IPS DF 6.9 (cell line): ENCODE data around the gene SPIRE1.
"Not testable (repeated sequence)": the region's sequence is repeated elsewhere in the genome, so short reads cannot be mapped to it uniquely, and the experiment has no call there.

ENCODE experiments used
- DNase-seq: peaks from one replicate; pipeline ENCODE4 v3.0.0-alpha.2; 2013; ENCODE audit warnings: low read depth, low spot score
- H3K27ac ChIP-seq: one replicate; pipeline ENCODE4 v1.5.1; 2013; ENCODE audit warnings: low read length, control low read depth
- H3K27me3 ChIP-seq: 2 replicates; pipeline ENCODE4 v1.6.1; 2013; ENCODE audit warnings: mild to moderate bottlenecking, low read length; ENCODE audit not compliant: control insufficient read depth, insufficient read depth
- H3K36me3 ChIP-seq: 2 replicates; pipeline ENCODE4 v1.6.1; 2013; ENCODE audit warnings: low read length; ENCODE audit not compliant: control insufficient read depth, insufficient read depth
- H3K4me1 ChIP-seq: 2 replicates; pipeline ENCODE4 v1.6.1; 2013; ENCODE audit warnings: low read length; ENCODE audit not compliant: control insufficient read depth, insufficient read depth
- H3K4me3 ChIP-seq: 2 replicates; pipeline ENCODE4 v1.5.1; 2013; ENCODE audit warnings: mild to moderate bottlenecking, low read length
- H3K9me3 ChIP-seq: 2 replicates; pipeline ENCODE4 v1.6.1; 2013; ENCODE audit warnings: low read length, inconsistent platforms; ENCODE audit not compliant: control insufficient read depth, insufficient read depth
- WGBS: extraction: QIAGEN DNeasy Blood & Tissue Kit; methylation state at CpG from one replicate; pipeline ENCODE4 v1.1.7; 2013; ENCODE audit warnings: mixed read lengths, missing lambda C conversion rate; ENCODE audit not compliant: insufficient read length, insufficient coverage; 5-methylcytosine and 5-hydroxymethylcytosine counted together

SPIRE1 gene

DNA sequence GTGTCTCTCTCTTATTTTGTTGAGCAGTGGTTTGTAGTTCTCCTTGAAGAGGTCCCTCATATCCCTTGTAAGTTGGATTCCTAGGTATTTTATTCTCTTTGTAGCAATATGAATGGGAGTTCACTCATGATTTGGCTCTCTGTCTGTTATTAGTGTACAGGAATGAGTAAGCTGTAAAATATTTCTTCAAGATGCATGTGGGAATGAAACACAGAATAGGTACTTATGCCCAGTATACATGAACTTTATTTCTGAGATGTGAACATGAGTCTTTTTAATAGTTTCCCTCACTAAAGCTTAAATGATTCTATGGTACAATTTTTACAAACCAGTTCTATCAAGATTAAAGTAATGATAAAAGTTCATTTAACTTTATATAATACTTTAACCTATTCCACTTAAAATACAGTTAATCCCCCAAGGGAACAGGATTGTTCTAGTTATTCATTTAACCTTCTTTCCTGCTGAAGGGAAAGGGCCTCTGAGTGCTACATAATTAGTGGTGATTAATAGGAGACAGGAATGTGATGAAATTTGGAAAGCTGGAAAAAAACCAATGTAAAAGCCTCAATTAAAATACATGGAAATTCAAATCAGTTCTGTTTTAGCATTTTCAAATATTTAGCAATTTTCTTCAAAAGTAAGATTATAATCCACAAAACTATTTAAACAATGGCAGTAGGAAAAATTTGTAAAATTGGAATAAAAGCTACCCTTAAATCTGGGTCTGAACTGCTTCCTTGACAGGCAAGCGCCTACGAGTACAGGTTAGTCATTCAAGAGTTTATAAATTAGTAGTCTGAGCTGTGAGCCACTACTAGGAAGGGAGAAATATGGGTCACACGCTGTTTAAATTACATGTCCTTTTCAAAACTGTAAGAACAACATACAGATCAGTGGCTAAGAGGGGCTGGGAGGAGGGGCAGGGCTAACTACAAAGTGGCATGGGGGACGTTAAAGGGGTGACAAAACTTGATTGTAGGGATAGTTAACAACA, 28.9 kb downstream of the SPIRE1 start:
- Histone ChIP-seq H3K9me3 (no peaks in the 10 kb centered on the region), H3K27me3 (no peaks in the 10 kb centered on the region), H3K27ac (no peak overlapping the region), H3K4me3 (no peak overlapping the region), H3K36me3 (no peaks in the 10 kb centered on the region), H3K4me1 (no peaks in the 10 kb centered on the region)
- no CpG with 5 or more reads among the region's 4 CpGs for WGBS
- DNase-seq, result no peak

DNA sequence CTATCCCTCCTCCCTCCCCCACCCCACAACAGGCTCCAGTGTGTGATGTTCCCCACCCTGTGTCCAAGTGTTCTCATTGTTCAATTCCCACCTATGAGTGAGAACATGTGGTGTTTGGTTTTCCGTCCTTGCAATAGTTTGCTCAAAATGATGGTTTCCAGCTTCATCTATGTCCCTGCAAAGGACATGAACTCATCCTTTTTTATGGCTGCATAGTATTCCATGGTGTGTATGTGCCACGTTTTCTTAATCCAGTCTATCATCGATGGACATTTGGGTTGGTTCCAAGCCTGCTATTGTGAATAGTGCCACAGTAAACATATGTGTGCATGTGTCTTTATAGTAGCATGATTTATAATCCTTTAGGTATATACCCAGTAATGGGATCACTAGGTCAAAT, 30.7 kb downstream of the SPIRE1 start:
- H3K36me3 ChIP-seq, H3K27ac ChIP-seq, H3K4me3 ChIP-seq, H3K27me3 ChIP-seq, DNase-seq, H3K9me3 ChIP-seq, H3K4me1 ChIP-seq: not testable (repeated sequence)
- no CpG with 5 or more reads among the region's 3 CpGs for WGBS

DNA sequence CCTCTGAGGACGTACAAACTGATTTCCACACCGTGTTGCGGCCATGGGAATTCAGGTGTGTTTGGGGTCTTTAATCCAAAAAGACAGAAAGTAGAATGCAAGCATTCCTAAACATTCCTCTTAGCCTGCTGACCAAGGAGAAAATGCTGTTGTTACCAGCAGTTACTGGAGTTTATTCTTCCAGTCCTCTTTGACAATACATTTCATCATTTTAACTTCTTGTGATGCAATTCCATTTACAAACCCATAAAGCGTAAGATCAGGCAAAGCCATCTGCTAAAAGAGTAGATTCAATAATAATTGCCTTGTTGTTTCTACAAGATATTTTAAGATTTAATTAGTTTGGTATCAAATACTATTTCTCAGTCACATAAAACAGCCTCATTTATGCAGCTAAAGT, 32.7 kb downstream of the SPIRE1 start:
- Histone ChIP-seq H3K36me3 (no peaks in the 10 kb centered on the region), H3K4me1 (no peaks in the 10 kb centered on the region), H3K27me3 (no peaks in the 10 kb centered on the region), H3K27ac (no peak overlapping the region), H3K9me3 (no peaks in the 10 kb centered on the region), H3K4me3 (no peak overlapping the region)
- DNase-seq, result no peak
- WGBS, result no CpG with 5 or more reads among the region's 4 CpGs

DNA sequence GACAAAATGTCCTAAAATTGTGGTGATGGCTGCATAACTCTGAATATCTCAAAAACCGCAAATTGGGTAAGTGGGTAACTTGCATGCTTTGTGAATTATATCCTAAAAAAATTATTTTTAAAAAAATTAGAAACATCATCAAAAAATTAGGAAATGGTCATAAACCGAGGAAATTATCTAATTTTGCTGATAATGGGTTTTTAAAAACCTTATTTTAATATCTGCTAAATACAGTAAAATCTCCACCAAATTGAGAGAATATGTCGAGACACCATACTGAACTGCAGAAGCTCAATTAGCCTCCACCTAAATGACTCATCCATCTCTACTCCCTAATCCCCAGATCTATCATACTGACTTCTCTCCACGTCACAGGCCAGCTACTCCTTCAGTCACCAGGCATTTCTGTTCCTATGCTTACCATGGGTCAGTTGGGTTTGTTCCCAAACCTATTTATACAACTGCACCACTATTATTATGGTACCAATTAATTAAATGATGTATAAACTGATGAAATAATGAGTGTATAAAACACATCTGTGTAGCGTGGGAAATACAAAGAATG, 36.1 kb downstream of the SPIRE1 start:
- WGBS, result no CpG with 5 or more reads among the region's 5 CpGs
- no peak overlapping the region for H3K27ac ChIP-seq
- no peak for DNase-seq

DNA sequence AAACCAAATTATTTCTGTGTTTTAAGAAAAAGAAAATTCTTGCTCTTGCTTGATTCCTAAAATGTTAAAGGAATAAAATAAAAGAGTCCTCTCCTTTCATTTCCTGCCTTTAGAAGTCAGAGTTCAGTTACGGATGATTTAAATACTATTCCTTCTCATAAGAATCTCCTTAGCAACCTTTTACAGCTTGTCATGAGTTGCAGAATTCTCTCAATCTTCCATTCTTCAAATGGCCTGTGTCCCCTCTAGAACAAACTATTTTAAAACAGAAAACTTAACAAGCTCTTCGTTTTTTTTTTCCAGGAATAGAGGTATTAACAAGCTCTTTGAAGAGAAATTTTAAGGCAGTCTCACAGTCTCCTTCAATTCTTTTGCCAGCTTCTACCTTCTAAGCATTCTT, 42.2 kb downstream of the SPIRE1 start:
- WGBS, result no CpG with 5 or more reads among the region's 2 CpGs
- Histone ChIP-seq H3K4me3 (no peak overlapping the region), H3K4me1 (no peaks in the 10 kb centered on the region), H3K9me3 (no peaks in the 10 kb centered on the region), H3K36me3 (no peaks in the 10 kb centered on the region), H3K27me3 (no peaks in the 10 kb centered on the region), H3K27ac (no peak overlapping the region)
- DNase-seq, result no peak

More for the DNA sequence above, 36.1 kb downstream of the SPIRE1 start:
- no peaks in the 10 kb centered on the region for H3K36me3 ChIP-seq
- H3K9me3 ChIP-seq, result no peaks in the 10 kb centered on the region
- H3K27me3 ChIP-seq, result no peaks in the 10 kb centered on the region
- H3K4me1 ChIP-seq, result no peaks in the 10 kb centered on the region
- H3K4me3 ChIP-seq, result no peak overlapping the region

DNA sequence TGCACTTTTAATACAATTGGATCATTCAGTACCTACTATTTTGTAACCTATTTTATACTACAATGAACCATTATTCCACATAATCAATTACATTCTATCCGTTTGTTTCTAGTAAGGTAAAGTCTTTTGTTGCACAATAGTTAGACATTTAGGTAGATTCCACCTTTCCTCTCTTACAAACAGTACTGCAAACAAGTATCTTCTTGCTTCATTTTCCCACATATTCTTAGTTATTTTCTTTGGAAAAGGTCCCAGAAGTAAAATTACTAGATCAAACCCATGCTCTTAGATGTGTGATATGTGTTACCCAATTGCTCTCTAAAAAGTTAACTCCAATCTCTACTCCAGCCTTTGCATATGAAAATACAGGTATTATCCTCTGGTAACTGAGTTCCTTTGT, 49.6 kb downstream of the SPIRE1 start:
- WGBS, result no CpG with 5 or more reads among the region's 1 CpG
- Histone ChIP-seq H3K27me3 (no peaks in the 10 kb centered on the region), H3K27ac (no peak overlapping the region), H3K4me1 (no peaks in the 10 kb centered on the region), H3K9me3 (no peaks in the 10 kb centered on the region), H3K4me3 (no peak overlapping the region), H3K36me3 (no peaks in the 10 kb centered on the region)
- no peak for DNase-seq

DNA sequence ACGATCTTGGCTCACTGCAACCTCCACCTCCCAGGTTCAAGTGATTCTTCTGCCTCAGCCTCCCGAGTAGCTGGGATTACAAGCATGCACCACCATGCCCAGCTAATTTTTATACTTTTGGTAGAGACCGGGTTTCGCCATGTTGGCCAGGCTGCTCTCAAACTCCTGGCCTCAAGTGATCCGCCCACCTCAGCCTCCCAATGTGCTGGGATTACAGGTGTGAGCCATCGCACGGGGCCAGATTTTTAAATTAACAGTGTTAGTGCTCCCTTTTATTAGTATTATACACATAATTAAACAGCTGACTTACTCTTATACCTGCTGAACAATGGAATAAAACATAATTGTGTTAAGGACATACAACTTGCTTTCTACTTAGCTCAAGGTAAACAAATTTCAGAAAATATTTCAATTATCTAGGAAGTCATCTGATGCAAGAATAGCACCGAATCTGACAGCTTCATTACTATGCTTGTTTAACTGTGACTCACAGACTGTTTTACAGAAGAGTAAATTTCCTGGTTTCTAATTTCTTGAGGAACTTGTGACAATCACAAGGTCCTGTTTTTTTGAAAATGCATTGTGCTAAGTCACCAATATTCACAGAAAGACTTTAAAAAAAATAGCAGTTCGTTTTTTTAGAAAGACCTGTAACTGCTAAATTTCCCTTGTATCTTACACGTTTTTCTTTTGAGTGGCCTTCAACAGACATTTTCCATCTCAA, 51.2 kb downstream of the SPIRE1 start:
- Histone ChIP-seq H3K27me3 (no peaks in the 10 kb centered on the region), H3K36me3 (no peaks in the 10 kb centered on the region), H3K27ac (no peak overlapping the region), H3K4me1 (no peaks in the 10 kb centered on the region), H3K9me3 (no peaks in the 10 kb centered on the region), H3K4me3 (no peak overlapping the region)
- WGBS, result no CpG with 5 or more reads among the region's 10 CpGs
- DNase-seq, result no peak

DNA sequence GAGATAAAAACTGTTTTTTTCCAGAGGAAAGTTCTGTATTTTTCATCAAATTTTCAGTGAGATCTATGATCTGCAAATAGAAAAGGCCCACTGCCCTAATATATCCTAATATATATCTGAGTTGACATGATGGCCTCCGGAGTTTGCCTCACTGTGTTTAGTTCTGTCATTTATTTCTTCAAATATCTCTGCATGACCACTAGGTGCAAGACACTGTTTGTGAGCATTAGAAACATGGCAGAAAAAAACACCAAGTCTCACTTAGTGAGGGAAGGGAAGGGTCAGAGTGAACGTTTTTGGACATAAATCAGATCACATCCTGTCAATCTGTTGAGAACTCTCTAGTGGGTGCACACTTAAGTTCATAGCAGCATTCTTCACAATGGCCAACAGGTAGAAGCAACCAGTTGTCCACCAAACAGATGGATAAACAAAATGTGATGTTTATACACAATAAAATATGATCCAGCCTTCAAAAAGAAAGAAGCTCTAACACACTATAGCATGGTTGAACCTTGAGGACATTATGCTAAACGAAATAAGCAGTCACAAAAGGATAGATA, 53.4 kb downstream of the SPIRE1 start:
- Histone ChIP-seq H3K27ac (no peak overlapping the region), H3K27me3 (no peaks in the 10 kb centered on the region), H3K9me3 (no peaks in the 10 kb centered on the region), H3K4me3 (no peak overlapping the region), H3K4me1 (no peaks in the 10 kb centered on the region), H3K36me3 (no peaks in the 10 kb centered on the region)
- no CpG with 5 or more reads among the region's 3 CpGs for WGBS
- DNase-seq, result no peak

DNA sequence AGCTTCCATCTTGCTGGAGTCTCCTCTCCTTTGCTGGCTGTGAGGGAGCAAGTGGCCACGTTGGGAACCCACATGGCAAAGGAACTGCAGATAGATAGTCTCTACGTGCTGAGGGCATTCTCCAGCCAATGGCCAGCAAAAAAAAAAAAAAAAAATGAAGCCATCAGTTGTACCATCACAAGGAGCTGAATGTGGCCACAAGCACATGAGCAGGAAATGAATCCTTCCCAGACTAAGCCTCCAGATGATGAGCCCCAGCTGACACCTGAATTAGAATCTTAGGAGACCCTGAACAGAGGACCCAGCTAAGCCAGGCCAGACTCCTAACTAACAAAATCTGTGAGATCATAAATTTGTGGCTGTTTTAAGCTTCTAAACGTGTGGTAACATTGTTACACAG, 57.9 kb downstream of the SPIRE1 start:
- no peaks in the 10 kb centered on the region for H3K9me3 ChIP-seq
- H3K27ac ChIP-seq, result no peak overlapping the region
- no peaks in the 10 kb centered on the region for H3K36me3 ChIP-seq
- 0 out of 2 replicates have a peak, but pooled peaks cover 1% of the 10 kb centered on the region for H3K4me1 ChIP-seq
- no peaks in the 10 kb centered on the region for H3K27me3 ChIP-seq
- no peak for DNase-seq
- no CpG with 5 or more reads among the region's 3 CpGs for WGBS
- H3K4me3 ChIP-seq, result no peak overlapping the region

DNA sequence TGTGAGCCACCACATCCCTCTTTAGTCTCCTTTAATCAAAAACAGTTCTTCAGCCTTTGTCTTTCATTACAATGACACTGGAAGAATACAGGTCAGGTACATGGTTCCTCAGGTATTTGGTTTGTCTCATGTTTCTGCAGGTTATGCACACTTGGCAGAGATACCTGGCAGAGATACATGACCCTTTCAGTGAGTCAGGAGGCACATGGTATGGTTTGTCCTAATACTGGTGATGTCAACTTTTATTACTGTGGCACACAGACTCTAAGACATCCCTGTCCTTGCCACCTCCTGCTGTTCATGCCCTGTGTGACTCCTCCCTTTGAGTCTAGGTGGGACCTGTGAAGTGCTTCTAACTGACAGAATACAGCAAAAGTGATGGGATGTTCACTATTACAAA, 58.4 kb downstream of the SPIRE1 start:
- Histone ChIP-seq H3K36me3 (no peaks in the 10 kb centered on the region), H3K4me1 (0 out of 2 replicates have a peak, but pooled peaks cover 1% of the 10 kb centered on the region), H3K27ac (no peak overlapping the region), H3K27me3 (no peaks in the 10 kb centered on the region), H3K9me3 (no peaks in the 10 kb centered on the region), H3K4me3 (no peak overlapping the region)
- DNase-seq, result no peak
